Measurements from ENCODE around the gene MEF2D. TPM values are rescaled to one million over a fixed set of nuclear protein-coding genes. Genes with fewer than 3 reads are reported as not detected.

Gene MEF2D
- total RNA-seq, 1 experiment from 2014 or later = 18.7 TPM

DNA sequence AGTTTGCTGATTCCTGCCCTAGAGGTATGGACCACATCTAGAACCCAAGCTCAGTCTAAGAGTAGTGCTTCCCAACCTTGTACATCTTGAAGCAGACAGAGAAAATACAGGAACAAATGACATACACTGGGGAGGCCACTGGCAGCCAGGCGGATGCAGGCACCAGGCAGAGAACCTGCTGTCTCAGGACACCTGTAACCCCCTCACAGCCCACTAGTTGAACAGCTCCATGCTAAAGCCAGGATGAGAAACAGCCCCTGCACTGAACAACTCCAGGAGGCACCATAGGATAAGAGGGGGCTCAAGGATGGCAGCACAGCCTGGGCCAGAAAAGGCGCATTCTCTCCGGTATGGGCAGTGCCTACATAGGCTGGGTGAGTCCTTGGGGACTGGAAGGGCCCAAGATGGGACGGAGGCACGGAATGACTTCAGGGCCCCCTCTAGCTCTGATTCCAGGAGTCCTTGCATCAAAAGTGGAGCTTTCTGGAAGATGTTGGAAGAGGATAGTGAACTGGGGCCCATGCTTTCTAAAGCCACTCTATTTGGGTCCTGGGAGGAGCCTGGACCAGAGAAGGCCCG is 16.0 kb downstream of the MEF2D start:
- Mint-ChIP-seq H3K36me3 (ENCODE audit: insufficient read depth in 1 of 3, low read depth in 3 of 3) (peaks cover 10 to 29% (median 25%) of the 10 kb centered on the region in 3 experiments; a peak in 6 of 7 replicates), H3K9me3 (no peaks in the 10 kb centered on the region; a peak in 1 of 5 replicates), H3K27me3 (ENCODE audit: low read depth) (no peaks in the 10 kb centered on the region), H3K4me3 (no peak overlapping the region; a peak in 1 of 5 replicates), H3K4me1 (peaks cover 35 to 48% of the 10 kb centered on the region in 2 experiments), H3K27ac (no peak overlapping the region)
- Histone ChIP-seq H4K8ac (replicated peaks; ENCODE audit: insufficient read length, low read depth, low read length) (no peak overlapping the region), H3K27ac (ENCODE audit: insufficient read length, low read depth, low read length) (no peak overlapping the region), H3K56ac (ENCODE audit: insufficient read length, low read depth, low read length) (no peak overlapping the region), H3K14ac (ENCODE audit: insufficient read depth, low read length) (no peak overlapping the region), H4K5ac (ENCODE audit: insufficient read length, low read depth, low read length) (no peak overlapping the region), H3K23me2 (ENCODE audit: insufficient read length, low read depth, low read length, poor library complexity, severe bottlenecking) (no peaks in the 10 kb centered on the region), H3K27me3 (ENCODE audit: insufficient read depth, low read length) (no peaks in the 10 kb centered on the region), H3K9ac (ENCODE audit: extremely low read depth, insufficient read length, low read length) (no peak overlapping the region), H3K4ac (ENCODE audit: low read depth, low read length) (no peak overlapping the region), H3K79me1 (ENCODE audit: insufficient read depth, low read depth, low read length, poor library complexity, severe bottlenecking) (no peaks in the 10 kb centered on the region), H3K79me2 (ENCODE audit: insufficient read depth, low read length) (no peaks in the 10 kb centered on the region; the same call in 1 of the 2 replicates), H2BK120ac (ENCODE audit: low read depth, low read length, poor library complexity, severe bottlenecking) (no peak overlapping the region), H3K23ac (ENCODE audit: insufficient read length, low read depth, low read length) (no peak overlapping the region), H2BK15ac (ENCODE audit: low read depth, low read length) (no peak overlapping the region), H4K91ac (ENCODE audit: insufficient read length, low read depth, low read length) (no peak overlapping the region), H2AFZ (ENCODE audit: low read length) (no peak overlapping the region), H2BK5ac (ENCODE audit: insufficient read length, low read length) (no peak overlapping the region), H3K18ac (ENCODE audit: insufficient read length, low read depth, low read length) (no peak overlapping the region), H2BK12ac (ENCODE audit: insufficient read length, low read depth, low read length) (no peak overlapping the region), H3T11ph (ENCODE audit: low read length) (no peak overlapping the region), H4K20me1 (ENCODE audit: control insufficient read depth, insufficient read depth, insufficient read length) (no peaks in the 10 kb centered on the region), H3K4me2 (ENCODE audit: insufficient read depth, insufficient read length, low read length) (no peak overlapping the region), H2BK20ac (ENCODE audit: low read depth, low read length, poor library complexity, severe bottlenecking) (no peak overlapping the region), H3K4me1 (ENCODE audit: insufficient read depth, low read length) (peaks cover 8% of the 10 kb centered on the region), H2AK5ac (ENCODE audit: insufficient read length, low read length) (no peak overlapping the region), H3K9me3 (ENCODE audit: control insufficient read depth, low read depth, low read length) (no peaks in the 10 kb centered on the region)
- TF ChIP-seq, protein P1, sequence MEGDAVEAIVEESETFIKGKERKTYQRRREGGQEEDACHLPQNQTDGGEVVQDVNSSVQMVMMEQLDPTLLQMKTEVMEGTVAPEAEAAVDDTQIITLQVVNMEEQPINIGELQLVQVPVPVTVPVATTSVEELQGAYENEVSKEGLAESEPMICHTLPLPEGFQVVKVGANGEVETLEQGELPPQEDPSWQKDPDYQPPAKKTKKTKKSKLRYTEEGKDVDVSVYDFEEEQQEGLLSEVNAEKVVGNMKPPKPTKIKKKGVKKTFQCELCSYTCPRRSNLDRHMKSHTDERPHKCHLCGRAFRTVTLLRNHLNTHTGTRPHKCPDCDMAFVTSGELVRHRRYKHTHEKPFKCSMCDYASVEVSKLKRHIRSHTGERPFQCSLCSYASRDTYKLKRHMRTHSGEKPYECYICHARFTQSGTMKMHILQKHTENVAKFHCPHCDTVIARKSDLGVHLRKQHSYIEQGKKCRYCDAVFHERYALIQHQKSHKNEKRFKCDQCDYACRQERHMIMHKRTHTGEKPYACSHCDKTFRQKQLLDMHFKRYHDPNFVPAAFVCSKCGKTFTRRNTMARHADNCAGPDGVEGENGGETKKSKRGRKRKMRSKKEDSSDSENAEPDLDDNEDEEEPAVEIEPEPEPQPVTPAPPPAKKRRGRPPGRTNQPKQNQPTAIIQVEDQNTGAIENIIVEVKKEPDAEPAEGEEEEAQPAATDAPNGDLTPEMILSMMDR (conservative IDR thresholded peaks at IDR 0.05) = no peak
- WGBS (ENCODE audit: extremely low coverage, insufficient read length, low lambda C conversion rate) = no CpG with 5 or more reads among the region's 6 CpGs
- DNase-seq = no peak
